GM19467 (cell line): Measurements from ENCODE around the gene TMC7.

ENCODE experiments used
- ATAC-seq: cut with Tn5 transposase; IDR thresholded peaks from one replicate; pipeline ENCODE4 v1.9.1; 2021; ENCODE audit warnings: mild to moderate bottlenecking, moderate library complexity; ENCODE audit not compliant: unreplicated experiment

TMC7 gene

GRCh38 chr16:19112099-19112407 is 128.3 kb downstream of the TMC7 start:
- no peak for ATAC-seq
